Cerebellar nuclear complex (tissue), 1 donor: Measurements from ENCODE around the gene VWC2.
"Not testable (repeated sequence)": the region's sequence is repeated elsewhere in the genome, so short reads cannot be mapped to it uniquely, and the experiment has no call there.

Experiments
- DNase-seq, 2 experiments: peaks; one replicate each; lab custom pipeline; 2025; lab: John Stamatoyannopoulos, UW

The VWC2 gene

GRCh38 chr7:49850921-49851613 is 77.6 kb downstream of the VWC2 start:
- no peak for DNase-seq

GRCh38 chr7:49851614-49851934 is 78.1 kb downstream of the VWC2 start:
- not testable (repeated sequence) for DNase-seq

- peak in 1 of 2 experiments; percentile 53 for DNase-seq
Observed at GRCh38 chr7:49852619-49853462, 79.4 kb downstream of the VWC2 start.

- peak in 1 of 2 experiments; percentile 33 for DNase-seq
Observed at GRCh38 chr7:49855281-49855980, 82.0 kb downstream of the VWC2 start.

GRCh38 chr7:49860293-49860692 is 86.9 kb downstream of the VWC2 start:
- DNase-seq = no peak

GRCh38 chr7:49866076-49866735 is 92.8 kb downstream of the VWC2 start:
- no peak for DNase-seq

- DNase-seq = peak in 1 of 2 experiments; percentile 25
Observed at GRCh38 chr7:49866910-49867309, 93.5 kb downstream of the VWC2 start.

- no peak for DNase-seq
Observed at GRCh38 chr7:49873420-49873819, 100.0 kb downstream of the VWC2 start.

- DNase-seq = no peak
Observed at GRCh38 chr7:49875336-49875735, 101.9 kb downstream of the VWC2 start.

GRCh38 chr7:49876202-49876601 is 102.8 kb downstream of the VWC2 start:
- DNase-seq = no peak

GRCh38 chr7:49878089-49878488 is 104.7 kb downstream of the VWC2 start:
- no peak for DNase-seq

- no peak for DNase-seq
Observed at GRCh38 chr7:49878627-49879026, 105.2 kb downstream of the VWC2 start.

GRCh38 chr7:49883933-49884332 is 110.5 kb downstream of the VWC2 start:
- DNase-seq = no peak

GRCh38 chr7:49885593-49886285 is 112.3 kb downstream of the VWC2 start:
- DNase-seq = no peak

- no peak for DNase-seq
Observed at GRCh38 chr7:49892481-49892880, 119.0 kb downstream of the VWC2 start.

- DNase-seq = peak in 1 of 2 experiments; percentile 52
Observed at GRCh38 chr7:49893131-49893530, 119.7 kb downstream of the VWC2 start.

GRCh38 chr7:49894543-49894942 is 121.1 kb downstream of the VWC2 start:
- DNase-seq = peak; percentile 4 to 47

- DNase-seq = peak; percentile 44 to 81
Observed at GRCh38 chr7:49911909-49912308, 138.5 kb downstream of the VWC2 start.

GRCh38 chr7:49926720-49927119 is 153.3 kb downstream of the VWC2 start:
- no peak for DNase-seq

GRCh38 chr7:49927631-49928030 is 154.2 kb downstream of the VWC2 start:
- DNase-seq = peak; percentile 74 to 90

GRCh38 chr7:49928787-49929186 is 155.3 kb downstream of the VWC2 start:
- no peak for DNase-seq

GRCh38 chr7:49931627-49932026 is 158.2 kb downstream of the VWC2 start:
- DNase-seq = no peak
